ENCODE data around the gene DSTYK. TPM values are rescaled to one million over a fixed set of nuclear protein-coding genes. Genes with fewer than 3 reads are reported as not detected.
"Not testable (repeated sequence)": the region's sequence is repeated elsewhere in the genome, so short reads cannot be mapped to it uniquely, and the experiment has no call there.

The DSTYK gene
- total RNA-seq, 1 donor from 2014 or later, result 18.3 TPM

DNA sequence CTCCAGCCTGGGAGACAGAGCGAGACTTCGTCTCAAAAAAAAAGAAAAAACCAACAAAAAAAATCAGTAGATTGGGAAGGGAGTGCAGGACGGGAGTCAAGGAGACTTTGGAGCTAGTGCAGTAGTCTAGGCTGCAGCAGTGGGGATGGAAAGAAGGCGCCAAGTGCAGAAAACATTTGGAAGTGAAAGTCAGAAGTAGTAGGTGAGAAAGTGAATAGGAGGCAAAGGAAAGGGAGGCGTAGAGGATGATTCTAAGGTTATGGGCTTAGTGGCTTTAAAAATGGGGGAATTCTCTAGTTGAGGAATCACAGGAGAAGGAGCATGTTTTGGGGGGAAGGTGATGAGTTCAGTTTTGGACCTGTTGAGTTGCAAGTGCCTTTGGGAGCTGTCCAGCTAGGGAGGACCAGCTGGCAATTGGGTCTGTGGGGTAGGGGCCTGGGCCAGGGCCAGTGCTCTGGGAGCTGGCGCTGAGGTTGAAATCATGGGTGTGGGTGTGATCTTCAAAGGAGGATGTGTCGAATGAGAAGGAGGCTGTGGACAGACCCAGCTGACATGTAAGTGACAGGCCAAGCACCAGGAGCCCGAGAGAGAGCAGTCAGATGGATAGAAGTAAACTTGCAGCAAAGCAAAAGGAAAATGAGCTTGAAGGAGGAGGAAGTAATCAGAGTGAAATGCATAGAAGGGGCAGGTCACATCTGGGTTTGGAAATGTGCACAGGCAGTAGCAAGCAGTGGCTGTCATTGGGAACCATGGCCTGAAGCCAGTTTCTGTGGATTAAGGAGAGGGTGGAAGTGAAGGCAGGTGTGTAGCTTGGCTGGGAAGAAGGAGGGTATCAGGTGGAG lies 32.1 kb upstream of the DSTYK start:
- FAIRE-seq (no peak), DNase-seq (ENCODE audit: low spot score in 2 of 2) (no peak)

DNA sequence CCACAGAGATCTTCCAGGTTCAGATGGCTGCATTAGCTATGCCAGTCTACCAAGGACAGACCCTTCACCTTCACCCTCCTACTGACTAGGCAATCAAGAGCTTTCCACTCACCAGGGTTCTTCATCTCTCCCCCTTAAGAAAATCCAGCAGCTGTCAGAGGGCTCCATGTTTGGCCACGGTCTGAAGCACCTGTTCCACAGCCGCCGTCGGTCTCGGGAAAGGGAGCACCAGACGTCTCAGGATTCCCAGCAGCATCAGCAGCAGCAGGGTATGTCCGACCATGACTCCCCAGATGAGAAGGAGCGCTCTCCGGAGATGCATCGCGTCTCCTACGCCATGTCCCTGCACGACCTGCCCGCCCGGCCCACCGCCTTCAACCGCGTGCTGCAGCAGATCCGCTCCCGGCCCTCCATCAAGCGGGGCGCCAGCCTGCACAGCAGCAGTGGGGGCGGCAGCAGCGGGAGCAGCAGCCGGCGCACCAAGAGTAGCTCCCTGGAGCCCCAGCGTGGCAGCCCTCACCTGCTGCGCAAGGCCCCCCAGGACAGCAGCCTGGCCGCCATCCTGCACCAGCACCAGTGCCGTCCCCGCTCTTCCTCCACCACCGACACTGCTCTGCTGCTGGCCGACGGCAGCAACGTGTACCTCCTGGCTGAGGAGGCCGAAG lies 30.0 kb upstream of the DSTYK start:
- FAIRE-seq (no peak), DNase-seq (ENCODE audit: low spot score in 2 of 2) (no peak)

DNA sequence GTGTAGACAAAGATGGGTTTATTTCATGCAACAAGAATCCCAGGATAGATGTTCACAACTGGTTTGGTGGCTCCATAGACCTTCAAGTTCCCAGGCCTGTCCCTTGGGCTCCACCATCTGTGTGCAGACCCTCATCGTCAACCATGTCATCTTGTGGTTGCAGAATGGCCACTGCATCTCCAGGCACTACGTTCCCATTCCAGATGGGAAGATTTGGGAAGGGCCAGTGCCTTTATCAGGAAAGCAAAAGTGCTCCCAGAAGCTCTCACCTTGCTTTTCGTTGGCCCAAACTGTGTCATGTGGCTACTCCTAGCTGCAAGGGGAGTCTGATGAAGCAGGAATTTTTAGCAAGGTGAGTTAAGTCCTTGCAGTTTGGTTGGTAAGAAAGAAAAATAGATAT lies 29.1 kb upstream of the DSTYK start:
- DNase-seq (ENCODE audit: low spot score in 2 of 2) (no peak), FAIRE-seq (no peak)

DNA sequence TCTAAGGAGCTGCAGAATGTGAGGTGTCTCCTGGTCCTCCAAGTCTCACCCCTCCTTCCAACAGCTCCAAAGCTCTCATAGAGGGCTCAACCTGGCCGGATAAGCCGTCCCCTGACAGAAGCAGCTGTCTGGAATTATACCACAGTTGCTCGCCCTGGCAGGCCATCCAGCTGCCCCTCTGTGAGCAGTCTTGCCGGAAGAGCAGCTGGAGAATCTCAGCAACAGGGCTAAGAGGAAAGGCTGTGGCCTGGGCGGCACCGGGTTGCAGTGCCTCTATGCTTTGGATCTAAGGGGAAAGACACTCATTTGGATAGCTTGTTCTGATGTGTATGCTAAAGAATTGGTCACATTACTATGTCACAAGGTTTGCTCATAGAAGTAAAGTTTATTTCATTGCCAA lies 28.6 kb upstream of the DSTYK start:
- FAIRE-seq (no peak), DNase-seq (ENCODE audit: low spot score in 2 of 2) (no peak)

DNA sequence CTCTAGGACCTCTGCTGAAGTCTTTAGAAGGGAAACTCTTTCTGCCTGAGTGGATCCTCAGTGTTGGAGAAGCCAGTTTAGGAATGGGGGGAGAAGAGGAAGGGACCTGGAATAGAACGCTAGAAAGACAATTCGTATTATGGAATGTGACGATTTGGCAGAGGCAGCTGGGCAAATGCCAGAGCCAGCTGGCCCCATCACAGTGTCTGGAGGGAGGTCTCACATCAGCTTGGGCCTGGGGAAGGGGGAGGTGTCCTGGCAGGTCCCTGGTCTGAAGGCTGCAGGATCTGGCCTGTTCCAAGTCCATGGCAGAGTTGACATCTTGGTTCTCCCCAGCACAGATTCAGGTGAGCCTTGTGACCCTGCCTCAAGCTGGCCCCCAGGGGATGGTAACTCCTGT lies 27.6 kb upstream of the DSTYK start:
- FAIRE-seq (no peak), DNase-seq (ENCODE audit: low spot score in 2 of 2) (no peak)

DNA sequence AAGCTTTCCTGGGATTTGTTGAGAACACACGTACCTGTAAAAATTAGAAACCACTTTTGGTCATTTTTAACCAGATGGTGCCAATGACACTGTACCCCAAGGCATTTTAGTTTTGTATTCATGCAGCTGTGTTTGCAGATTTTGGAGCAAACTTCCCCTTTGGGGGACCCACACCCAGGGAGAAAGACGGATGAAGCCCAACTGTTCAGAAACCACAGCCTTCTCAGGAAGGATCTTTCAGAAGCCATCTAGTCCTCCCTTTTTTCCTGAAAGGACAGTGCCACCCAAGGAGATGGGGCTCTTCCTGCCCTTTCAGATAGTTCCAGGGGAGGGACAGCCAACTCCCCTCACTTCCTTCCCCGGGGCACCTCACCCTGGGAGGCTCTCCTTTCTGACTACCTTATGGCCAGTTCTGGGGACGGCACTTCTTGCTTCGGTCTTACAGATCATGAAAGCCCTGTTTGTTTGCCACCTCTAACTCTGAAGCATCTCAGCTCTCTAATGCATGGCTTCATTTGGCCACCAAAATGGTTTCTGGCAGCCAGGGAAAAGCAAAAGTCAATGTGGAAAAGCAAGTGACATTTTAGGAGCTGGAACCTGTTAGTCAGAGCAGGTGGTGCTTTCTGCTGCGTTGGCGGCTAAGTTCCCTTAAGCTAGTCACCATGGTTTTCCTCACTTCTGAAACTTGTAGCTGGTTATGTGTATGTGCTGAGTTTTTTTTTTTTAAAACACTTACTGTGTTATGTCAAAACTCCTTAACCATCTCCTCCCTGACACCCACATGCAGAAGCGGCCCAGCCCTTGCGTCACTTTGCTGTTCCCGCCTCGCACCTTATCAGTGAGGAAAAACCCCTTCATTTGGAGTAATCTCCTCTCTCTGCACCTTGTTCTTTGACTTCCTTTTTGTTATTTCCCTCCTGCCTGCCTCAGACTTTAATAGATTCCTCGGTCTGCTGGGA lies 26.3 kb upstream of the DSTYK start:
- DNase-seq (ENCODE audit: low spot score in 2 of 2) (no peak), FAIRE-seq (no peak)

DNA sequence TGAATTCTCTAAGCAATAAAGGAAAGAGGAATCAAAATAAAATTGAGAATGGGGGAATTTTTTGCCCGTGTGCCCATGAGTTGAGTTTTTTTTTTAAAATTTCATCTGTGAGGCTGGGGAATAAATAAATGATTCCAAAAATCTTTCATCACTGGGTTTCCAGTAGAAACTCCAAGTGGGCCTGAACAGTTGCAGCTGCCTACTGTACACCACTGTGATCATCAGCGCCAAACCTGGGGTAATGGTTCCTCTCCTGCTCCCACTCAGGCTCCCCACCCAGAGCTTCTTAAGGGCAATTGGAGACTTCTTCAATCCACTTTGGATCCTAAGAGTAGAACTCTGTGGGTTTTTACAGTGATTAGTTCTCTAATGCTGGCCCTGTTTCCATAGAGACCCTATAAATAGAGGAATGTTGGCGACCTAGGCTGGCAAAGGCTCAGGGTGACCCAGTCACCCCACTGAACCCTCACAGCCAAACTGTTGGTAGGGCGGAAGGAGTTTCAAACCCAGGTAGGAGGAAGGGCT lies 25.5 kb upstream of the DSTYK start:
- DNase-seq (ENCODE audit: low spot score in 2 of 2) (no peak), FAIRE-seq (no peak)

DNA sequence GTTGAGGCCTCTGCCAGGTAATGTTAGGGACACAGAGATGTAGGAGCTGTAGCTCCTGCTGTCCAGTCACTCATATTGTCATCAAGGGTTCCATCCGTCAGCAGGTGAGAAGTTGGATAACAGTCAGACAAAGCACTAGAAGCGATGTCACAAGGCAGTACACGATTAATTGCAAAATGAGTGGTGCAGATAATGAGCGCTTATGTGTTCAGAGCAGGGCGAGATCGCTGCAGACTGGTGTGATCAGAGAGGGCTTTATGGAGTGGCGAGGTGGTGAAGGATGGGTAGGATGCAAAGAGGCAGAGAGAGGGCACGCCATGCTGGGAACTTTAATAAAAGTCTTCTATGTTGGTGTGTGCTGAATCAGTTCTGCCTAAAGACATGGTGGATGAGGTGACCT lies 25.0 kb upstream of the DSTYK start:
- FAIRE-seq, result no peak
- no peak for DNase-seq (ENCODE audit: low spot score in 2 of 2)

DNA sequence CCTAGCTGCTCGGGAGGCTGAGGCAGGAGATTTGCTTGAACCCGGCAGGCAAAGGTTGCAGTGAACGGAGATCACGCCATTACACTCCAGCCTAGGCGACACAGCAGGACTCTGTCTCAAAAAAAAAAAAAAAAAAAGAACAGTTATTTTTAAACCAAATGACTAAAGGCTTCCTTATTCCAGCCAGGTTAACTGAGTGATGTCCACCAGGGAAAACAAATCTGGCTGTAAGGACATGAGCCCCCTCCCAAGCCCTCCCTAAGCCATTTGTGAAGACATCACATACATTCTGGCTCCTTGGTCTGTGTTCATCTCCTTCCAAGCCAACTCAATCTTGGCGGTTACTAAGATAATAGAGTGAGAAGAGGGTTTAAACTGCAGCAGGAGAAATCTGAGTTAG lies 24.4 kb upstream of the DSTYK start:
- FAIRE-seq (no peak), DNase-seq (ENCODE audit: low spot score in 2 of 2) (no peak)

DNA sequence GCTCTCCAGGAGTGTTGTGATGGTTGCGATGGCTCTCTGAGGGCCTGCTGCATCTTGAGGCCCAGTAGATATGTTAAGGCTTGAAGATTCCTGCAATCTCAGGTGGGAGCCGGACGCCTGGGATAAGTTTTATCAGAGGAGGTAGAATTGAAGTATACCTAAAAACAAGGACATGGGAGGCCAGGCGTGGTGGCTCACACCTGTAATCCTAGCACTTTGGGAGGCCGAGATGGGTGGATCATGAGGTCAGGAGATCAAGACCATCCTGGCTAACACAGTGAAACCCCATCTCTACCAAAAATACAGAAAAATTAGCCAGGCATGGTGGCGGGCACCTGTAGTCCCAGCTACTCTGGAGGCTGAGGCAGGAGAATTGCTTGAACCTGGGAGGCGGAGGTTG lies 22.5 kb upstream of the DSTYK start:
- not testable (repeated sequence) for DNase-seq (ENCODE audit: low spot score in 2 of 2); FAIRE-seq

DNA sequence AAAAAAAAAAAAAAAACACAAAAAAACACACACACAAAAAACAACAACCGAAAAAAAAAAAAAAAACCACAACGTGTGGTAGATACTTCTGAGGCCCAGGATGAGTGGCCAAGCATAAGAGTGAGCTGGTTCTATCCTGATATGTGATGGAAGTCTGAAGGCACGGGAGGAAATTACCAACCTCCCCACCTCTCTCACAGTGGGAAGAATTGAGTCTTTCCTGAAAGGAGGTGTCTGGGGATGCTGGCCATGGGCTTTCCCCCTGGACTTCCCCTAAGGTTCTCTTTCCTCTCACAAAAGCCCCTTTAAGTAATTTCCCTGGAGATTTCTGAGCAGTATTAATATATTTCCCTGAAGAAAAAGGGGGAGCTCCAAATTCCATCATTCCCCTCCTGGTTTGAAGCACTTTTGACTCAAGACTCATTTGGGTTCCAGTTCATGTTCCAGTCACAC lies 21.5 kb upstream of the DSTYK start:
- FAIRE-seq (no peak), DNase-seq (ENCODE audit: low spot score in 2 of 2) (no peak)

DNA sequence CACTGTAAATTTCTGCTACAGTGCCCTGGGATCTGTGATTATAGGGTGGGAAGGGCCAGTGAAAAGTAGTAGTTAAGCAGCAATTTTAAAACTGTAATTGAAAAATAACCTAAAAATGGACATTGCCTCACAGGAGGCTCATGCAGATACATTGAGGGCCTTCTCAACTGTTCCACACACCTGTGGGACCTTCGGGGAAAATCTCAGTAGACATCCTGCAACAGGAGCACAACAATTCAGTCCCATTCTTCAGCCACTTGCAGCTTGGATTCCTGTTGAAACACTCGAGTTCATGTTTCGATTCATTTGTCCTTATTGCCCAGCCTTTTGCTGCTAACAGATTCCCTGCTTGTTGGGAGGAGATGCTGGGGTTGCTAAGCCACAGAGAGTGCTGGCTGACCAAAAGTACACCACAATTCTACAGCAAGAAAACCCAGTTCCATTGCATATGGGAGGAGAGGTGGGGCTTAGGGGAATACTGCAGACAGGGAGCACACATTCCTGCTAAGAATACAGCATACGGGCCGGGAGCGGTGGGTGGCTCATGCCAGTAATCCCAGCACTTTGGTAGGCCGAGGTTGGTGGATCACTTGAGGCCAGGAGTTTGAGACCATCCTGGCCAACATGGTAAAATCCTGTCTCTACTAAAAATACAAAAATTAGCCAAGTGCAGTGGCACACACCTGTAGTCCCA lies 20.8 kb upstream of the DSTYK start:
- FAIRE-seq (no peak), DNase-seq (ENCODE audit: low spot score in 2 of 2) (no peak)

DNA sequence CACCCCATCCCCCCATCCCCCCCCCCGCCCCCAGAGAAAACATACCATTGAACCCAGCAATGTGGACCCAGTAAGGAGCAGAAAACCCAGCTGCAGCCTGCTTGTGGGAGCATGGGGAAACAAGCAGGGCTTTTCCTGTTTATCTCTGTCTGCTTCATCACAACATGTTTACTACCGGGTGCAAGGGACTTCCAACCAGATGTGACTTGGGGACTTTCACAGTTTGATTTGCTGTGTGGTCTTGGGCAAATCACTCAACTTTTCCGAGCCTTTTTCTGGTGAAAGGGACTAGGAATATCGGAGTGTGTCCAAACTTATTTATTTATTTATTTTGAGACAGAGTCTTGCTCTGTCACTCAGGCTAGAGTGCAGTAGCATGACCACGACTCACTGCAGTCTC lies 19.5 kb upstream of the DSTYK start:
- no peak for DNase-seq (ENCODE audit: low spot score in 2 of 2)
- FAIRE-seq, result no peak

DNA sequence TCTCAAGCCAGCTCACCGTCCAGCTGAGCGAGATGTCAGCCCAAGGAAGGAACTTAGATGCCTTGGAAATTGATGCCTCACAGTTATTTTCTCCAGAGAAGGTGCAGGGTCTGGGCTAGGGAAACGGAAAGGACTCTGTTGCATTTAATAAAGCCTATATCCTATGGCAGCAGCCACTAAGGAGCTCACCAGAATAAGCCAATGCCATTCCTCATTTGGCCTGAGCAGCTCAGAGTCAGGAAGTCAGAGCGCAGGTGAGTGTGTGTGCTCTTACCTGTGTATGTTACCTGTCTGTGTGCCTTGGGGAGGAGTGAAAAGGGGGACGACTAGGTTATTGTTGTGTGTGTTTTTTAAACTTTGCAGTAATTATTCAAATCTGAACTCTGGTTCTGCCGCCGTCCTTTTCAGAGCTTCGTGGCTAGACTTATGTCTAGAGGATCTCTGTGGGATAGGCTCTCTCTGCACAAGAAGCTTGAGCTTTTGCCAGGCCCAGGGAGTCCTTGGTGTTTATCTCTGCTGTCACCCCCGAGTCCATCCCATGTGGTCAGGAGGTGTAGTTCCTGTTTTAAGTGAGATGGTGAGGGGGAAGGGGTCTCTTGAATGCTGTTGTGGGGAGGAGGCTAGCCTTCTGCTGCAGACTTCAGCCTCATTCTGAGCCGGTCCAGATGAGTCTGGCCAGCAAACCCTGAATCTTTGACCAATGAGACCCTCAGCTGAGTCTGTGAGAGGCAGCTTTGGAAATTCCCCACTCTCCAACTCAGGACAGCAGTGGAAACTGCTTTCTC lies 18.6 kb upstream of the DSTYK start:
- DNase-seq (ENCODE audit: low spot score in 2 of 2) (no peak), FAIRE-seq (no peak)

DNA sequence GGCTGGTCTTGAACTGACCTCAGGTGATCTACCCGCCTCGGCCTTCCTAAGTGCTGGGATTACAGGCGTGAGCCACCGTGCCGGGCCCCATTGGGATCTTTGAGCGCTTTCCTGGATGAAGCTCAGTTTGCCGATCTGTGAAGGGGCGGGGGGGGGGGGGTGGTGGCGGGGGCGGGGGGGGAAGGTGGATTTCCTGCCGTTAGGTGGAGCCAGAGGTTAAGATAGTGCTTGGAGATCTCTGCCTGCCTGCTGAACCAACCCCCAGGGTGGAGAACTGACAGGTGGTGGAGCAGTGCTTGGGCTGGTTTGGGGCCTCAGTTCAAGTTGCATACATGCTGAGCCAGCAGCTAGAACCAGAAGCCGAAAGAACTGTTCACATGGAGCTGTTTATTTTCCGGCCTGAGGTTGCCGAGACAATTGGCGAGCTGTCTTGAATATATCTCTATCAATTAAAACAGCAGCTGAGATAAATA lies 17.9 kb upstream of the DSTYK start:
- FAIRE-seq (no peak), DNase-seq (ENCODE audit: low spot score in 2 of 2) (peak; percentile 72 to 74)

DNA sequence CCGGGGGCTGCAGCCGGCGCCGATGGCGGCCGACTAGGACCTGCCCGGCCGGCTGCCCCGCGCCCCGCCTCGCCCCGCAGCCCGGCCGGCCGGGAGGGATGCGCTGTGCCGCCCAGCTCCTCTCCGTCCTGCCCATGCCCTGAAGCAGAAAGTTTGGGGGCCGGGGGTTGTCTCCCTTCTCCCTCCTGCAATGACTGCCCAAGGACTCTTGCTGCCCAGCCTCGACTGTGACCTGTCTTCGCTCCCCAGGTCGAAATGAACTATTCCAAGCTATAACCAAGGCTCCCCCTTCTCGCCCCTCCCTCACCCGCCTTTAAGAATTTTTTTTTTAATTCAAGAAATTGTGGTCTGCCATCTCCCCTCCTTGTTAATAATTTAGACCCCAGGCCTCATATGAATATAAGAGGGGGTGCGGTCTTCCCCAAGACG lies 16.6 kb upstream of the DSTYK start:
- DNase-seq (ENCODE audit: low spot score in 2 of 2) (no peak), FAIRE-seq (no peak)

DNA sequence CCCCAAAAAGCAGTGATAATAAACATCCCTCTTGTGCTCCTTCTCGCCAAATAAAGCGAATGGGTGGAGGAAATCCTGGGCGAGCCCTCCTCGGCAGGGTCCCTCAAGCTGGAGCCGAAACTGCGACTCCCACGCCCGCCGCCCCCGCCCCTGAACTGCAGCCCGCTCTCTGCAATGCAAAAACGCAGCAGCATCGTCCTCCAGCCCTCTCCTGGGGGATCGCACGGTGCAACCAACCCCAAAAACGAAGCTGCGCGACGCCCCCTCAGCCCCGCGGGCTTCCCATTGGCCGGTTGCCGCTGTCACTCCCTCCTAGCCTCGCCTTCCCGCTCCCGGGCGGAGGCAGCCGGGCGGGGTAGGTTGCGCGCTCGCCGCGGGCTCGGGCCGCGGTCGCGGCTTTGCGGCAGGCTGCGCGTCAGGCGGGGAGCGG lies 16.1 kb upstream of the DSTYK start, which contains the start of gene TMCC2:
Gene TMCC2 (plus strand): TSS at position 363 of the 430 bp plus-strand sequence. CDS start 619 bp downstream, outside the sequence.
- DNase-seq (ENCODE audit: low spot score in 2 of 2) (peak; percentile 91 to 95), FAIRE-seq (no peak)

DNA sequence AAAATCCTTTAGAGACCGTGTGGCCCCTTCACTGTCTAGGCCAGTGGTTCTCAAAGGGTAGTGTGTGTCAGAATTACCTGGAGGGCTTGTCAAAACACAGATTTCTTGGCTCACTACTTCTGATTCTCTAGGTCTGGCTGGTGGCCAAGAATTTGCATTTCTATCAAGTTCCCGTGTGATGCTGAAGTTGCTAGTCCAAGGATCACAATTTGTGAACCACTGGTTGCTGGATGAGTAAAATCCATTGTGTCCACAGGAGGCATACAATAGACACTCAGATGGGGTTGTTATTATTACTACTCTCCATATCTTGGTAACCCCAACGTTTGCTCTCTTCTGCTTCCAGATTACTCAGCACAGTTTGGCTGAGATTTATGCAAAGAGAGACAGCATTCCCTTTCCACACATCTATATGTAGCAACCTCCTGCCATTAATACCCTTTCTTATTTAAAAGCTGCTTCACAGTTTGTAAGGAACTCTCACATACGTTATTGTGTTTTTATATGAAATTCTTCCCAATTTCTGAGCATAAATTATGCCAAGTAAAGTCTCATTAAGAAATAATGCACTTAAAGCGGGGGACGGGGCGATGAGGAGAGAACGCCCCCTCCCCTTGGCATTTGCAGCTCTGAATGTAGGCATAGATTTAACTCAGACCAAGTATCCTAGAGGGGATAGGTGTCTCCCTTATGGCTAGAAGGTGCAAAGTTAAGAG lies 15.5 kb upstream of the DSTYK start:
- FAIRE-seq, result no peak
- no peak for DNase-seq (ENCODE audit: low spot score in 2 of 2)

Data from frontal cortex (tissue), 4 donors.